HG03045 (cell line): ENCODE data around the gene CCR3.

ENCODE experiments used
- ATAC-seq: cut with Tn5 transposase; IDR thresholded peaks from one replicate; pipeline ENCODE4 v1.9.1; 2021; ENCODE audit warnings: mild to moderate bottlenecking, moderate library complexity; ENCODE audit not compliant: unreplicated experiment

The CCR3 gene

GRCh38 chr3:46218196-46218709 is 24.0 kb upstream of the CCR3 start:
- ATAC-seq, result no peak

GRCh38 chr3:46221391-46221790 is 20.9 kb upstream of the CCR3 start:
- ATAC-seq, result no peak

GRCh38 chr3:46221938-46222337 is 20.3 kb upstream of the CCR3 start:
- no peak for ATAC-seq

GRCh38 chr3:46222435-46223161 is 19.7 kb upstream of the CCR3 start:
- ATAC-seq, result no peak

DNA sequence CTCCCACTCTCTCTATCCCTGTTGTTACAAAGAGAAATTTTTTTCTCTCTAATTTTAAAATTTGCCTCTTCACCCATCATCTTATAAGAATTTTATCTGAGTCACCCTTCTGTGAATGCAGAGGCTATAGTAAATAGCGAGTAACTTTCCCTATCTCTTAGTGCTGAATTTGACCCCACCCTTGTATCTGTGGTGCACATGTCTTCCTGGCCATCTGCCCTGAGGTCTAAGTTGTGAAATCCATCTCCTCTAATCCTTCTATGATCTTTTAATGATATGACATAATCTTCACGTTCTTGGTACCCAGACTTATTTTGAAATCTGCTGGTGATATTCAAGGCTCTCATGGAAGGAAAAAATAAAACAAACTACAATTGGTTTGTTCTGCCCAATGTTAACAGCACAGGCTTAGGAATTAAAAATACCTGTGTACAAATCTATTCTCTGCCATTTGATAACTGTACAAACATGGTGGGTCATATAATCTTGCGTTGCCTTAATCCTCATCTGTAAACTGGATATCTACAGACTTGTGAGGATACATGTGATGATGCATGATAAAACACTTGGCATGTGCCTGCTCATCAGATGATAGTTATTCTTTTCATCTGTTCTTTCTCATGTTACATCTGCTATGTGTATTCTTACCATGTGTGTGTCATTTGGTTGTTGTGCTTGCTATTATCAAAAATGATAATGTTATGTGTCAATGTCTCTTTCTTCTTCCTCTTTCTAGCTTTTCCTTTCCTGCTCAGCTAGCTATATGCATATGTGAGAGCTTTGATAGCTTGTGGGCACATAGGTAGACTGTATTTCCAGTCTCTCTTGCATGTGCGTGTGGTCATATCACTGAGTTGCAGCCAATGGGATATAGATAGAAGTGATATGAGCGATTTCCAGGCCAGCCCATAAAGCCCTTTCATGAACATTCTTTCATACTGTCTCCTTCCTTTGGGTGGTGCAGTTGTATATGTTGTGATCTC is 13.7 kb upstream of the CCR3 start:
- no peak for ATAC-seq

DNA sequence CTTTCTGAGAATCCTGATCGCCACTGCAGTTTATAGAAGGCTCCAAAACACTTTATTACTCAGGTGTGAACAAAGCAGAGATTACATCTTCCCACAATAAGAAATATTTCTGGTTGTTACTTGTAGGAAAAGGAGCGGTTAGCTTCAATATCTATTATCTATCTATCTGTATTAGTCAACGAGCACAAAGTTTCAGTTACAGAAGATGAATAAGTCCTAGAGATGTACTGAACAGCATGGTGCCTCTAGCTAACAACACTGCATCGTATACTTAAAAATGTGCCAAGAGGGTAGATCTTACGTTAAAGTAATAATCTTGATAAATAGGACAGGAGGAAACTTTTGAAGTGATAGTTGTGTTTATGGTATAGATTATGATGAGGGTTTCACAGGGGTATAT is 10.9 kb upstream of the CCR3 start:
- no peak for ATAC-seq

DNA sequence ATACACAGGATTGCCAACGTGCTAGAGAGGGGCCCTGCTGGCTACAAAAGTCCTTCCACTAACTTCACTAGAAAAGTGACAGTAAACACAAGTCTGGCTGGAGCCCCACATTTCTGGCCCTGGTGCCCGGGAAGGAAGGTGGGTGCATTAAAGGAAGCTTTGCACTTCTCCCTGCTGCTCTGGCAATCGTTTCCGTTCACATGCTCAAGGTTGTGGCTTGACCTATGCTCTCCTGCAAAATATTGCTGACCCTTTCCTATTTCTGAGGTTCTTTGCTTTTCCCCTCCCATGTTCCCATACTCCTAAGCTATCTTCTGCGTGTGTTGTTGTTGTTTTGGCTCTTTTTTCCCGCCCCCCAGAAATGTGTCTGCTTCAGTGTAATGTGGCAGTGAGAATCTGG is 9.1 kb upstream of the CCR3 start:
- no peak for ATAC-seq

DNA sequence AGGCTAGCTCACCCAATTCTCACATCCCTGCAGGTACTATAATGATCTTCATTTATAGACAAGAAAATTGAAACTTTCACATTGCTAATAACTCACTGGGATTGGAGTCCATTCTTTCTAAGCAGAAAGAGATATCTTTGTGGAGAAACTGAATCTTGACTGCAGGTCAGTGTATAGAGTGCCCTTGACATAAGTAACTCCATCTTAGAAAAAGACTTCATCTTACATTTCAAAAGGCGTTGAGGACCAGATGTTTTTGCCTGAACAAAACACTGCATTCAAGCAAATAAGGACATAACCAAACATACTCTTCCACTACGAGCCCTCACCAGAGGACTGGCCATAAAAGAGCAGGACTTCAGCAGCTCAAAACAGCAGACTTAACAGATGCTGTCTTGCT is 6.8 kb upstream of the CCR3 start:
- no peak for ATAC-seq

GRCh38 chr3:46236294-46237054 is 5.8 kb upstream of the CCR3 start:
- ATAC-seq, result no peak

DNA sequence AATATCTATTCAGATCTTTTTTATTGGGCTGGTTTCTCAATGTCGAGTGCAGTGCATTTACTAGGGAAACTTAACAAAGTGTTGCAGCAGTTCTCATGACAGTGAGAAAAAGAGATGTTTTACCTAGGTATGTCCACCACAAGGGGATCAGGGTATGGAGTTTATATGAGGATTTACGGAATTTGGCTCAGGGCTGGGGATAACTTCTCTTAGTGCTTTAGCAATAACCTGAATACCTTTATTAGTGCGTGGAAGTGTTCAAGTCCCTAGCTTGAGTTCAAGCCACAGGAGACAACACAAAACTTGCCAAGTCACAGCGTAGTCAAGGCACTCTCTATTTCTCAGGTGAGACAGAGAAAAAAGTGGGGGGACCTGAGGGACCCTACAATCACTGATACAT is 3.9 kb upstream of the CCR3 start:
- no peak for ATAC-seq

DNA sequence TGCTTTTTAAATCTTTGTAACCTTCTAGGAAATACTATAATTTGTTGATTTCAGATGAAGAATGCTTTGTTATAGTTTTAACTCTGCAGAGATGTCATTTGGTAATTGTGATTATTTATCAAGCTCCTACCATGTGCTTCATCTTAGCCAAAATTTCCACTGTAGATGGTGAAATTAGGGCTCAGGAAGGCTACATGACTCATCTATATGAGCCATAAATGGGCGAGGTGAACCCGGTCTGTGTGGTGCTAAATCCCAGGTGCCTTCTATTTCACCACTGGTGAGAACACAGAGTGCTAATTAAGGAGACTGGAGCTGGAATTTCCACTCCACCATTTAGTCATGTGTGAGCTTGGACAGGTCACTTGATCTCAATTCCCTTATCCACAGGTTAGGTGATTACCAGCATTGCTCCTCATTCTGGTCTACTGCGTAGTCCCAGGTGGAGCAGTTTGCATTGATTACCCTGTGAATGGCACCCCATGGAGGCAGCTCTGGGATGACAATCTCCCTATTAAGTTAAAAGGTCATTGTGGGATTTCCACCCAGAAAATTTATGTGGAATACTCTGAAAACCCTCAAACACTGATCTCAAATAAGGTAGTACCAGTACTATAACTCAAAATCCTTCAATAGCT is 2.8 kb upstream of the CCR3 start:
- ATAC-seq, result no peak

GRCh38 chr3:46239952-46240351 is 2.3 kb upstream of the CCR3 start:
- ATAC-seq, result no peak

GRCh38 chr3:46243560-46243959 is 1.3 kb downstream of the CCR3 start:
- no peak for ATAC-seq

DNA sequence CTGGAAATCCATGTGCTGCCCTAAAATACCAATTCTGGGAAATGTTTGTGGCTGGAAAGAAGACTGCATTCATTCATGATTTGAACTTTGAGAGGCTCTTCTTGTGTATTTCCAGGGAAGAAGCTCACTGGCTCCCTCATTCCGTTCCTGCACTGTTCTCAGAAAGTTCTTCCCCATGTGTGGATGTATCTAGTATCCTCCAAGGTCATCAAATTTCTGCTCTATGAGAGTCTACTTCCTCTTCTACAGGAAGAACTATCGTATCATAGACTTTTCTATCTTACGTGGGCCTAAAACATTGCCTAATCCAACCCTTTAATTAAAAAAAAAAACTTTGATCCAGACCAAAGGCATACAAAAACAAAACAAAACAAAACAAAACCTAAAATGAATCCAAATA is 2.9 kb downstream of the CCR3 start:
- no peak for ATAC-seq

DNA sequence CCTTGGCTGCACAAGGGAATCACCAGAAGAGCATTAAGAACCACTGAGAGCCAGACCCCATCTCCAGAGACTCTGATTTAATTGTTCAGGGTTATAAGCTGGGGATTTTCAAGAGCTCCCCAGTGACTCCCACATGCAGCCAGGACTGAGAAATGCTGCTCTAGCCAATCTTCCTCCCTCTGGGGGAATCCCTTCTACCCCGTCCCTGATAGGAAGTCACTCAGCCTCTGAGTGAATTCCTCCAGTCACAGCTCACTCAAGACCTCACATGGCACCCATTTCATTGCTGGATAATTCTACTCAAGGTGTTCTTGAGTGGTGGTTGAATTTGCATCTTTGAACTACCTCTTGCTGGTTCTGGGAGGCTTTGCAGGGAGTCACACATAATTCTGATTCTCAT is 10.7 kb downstream of the CCR3 start:
- ATAC-seq, result no peak

- no peak for ATAC-seq
Measured at GRCh38 chr3:46258525-46258924, 16.3 kb downstream of the CCR3 start.

- no peak for ATAC-seq
Measured at GRCh38 chr3:46261926-46262594, 19.8 kb downstream of the CCR3 start.

- ATAC-seq, result no peak
Measured at GRCh38 chr3:46264002-46264401, 21.7 kb downstream of the CCR3 start.

DNA sequence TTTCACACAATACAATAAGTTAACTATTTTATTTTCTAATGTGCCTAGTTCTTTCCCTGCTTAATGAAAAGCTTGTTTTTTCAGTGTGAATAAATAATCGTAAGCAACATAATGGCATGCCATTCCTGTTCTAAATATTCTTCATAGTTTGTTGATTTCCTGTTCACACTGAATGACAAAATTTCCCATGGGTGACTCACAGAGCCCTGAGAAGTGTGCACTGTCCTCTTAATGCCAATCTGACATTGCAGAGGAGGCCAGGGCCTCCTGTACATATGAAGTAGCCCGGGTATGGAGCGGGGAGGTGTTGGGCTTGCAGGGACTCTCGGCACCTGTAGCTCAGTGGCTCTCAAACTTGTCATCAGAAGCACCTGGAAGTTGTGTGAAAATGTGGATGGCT is 24.3 kb downstream of the CCR3 start:
- ATAC-seq, result no peak

DNA sequence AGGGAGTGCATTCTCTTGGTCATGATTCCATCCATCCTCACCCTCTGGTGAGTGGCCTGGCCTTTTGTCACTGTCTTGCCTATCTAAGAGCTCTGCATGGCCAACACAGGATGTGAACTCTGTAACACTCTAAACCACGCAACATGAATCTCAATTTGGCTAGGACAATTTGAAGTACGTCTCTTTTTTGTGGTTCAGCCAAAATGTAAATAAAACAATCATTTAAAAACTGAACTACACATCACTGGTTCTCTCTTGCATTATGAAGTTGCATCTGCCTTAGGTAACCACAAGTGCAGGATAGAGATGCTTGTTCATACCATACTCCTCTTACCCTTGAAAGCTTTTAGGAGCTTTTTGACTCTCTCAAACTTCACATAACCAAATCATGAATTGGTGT is 27.3 kb downstream of the CCR3 start:
- ATAC-seq, result no peak
